AG04450 (cell line): ENCODE measurements around the gene MIP. TPM values are rescaled to one million over a fixed set of nuclear protein-coding genes. Genes with fewer than 3 reads are reported as not detected.

Experiments
- CTCF ChIA-PET: fragments of 300-600, 350-600 bp; formaldehyde crosslinking; extraction: SDS; loops from one replicate; lab custom pipeline; 2022; ENCODE audit warnings: antibody characterized with exemption, inconsistent platforms; lab: Charles Lee
- POLR2A ChIA-PET: fragments of 350-600 bp; formaldehyde crosslinking; extraction: SDS; loops from one replicate; lab custom pipeline; 2021; ENCODE audit warnings: antibody characterized with exemption, inconsistent platforms; lab: Yijun Ruan, JAX
- DNase-seq: peaks from one replicate; pipeline ENCODE4 v3.0.0-alpha.2; 2011; ENCODE audit warnings: low read depth, low spot score
- H3K27ac ChIP-seq: one replicate; pipeline ENCODE4 v1.5.1; 2012; ENCODE audit warnings: low read depth, low read length, control low read depth
- H3K27me3 ChIP-seq: one replicate; pipeline ENCODE4 v1.6.0; 2012; ENCODE audit warnings: low read length; ENCODE audit not compliant: control insufficient read depth, insufficient read depth
- H3K4me3 ChIP-seq: 2 replicates; pipeline ENCODE4 v1.5.1; 2011; ENCODE audit warnings: mild to moderate bottlenecking, low read depth, low read length, control low read depth
- H3K9me3 ChIP-seq: 2 replicates; pipeline ENCODE4 v1.5.1; 2012; ENCODE audit warnings: low read length; ENCODE audit not compliant: control insufficient read depth, insufficient read depth
- CTCF ChIP-seq: IDR thresholded peaks from 2 replicates; pipeline ENCODE4 v1.5.1; 2011; ENCODE audit warnings: low read depth, low read length, control low read depth, inconsistent platforms
- polyA plus RNA-seq: library from polyadenylated mRNA; depleted of rRNA; stranded (reverse); fragments of >200 nt; gene quantifications from 2 replicates; pipeline ENCODE4 v1.2.3, GENCODE V29; 2011

Gene MIP
- polyA plus RNA-seq, 1 experiment, result not detected

- Histone ChIP-seq H3K27me3 (no peaks in the 10 kb centered on the region), H3K9me3 (no peaks in the 10 kb centered on the region), H3K27ac (no peak overlapping the region), H3K4me3 (no peak overlapping the region)
- no peak for TF ChIP-seq CTCF
- CTCF ChIA-PET, result interaction anchor here (0.6 to 1.3 kb wide), 7 partner anchors 24 to 272 kb away, joined by 3 to 4 read pairs (median 3); partner anchors contain the start of genes CNPY2, SMARCC2 and STAT2
- POLR2A ChIA-PET, result interaction anchor here (0.6 kb wide), 1 partner anchor 266 kb away, joined by 3 read pairs; no protein-coding TSS in a partner anchor
- DNase-seq, result no peak
Observed at GRCh38 chr12:56461235-56462159, 7.0 kb upstream of the MIP start.

GRCh38 chr12:56457817-56458216 lies 3.4 kb upstream of the MIP start:
- no peak for DNase-seq
- Histone ChIP-seq H3K9me3 (no peaks in the 10 kb centered on the region), H3K27ac (no peak overlapping the region), H3K4me3 (no peak overlapping the region), H3K27me3 (peaks cover 20% of the 10 kb centered on the region)
- TF ChIP-seq CTCF, result no peak
- ChIA-PET POLR2A (interaction anchor here (0.6 kb wide), 1 partner anchor 237 kb away, joined by 3 read pairs; no protein-coding TSS in a partner anchor), CTCF (interaction anchor here (0.6 kb wide), 1 partner anchor 285 kb away, joined by 6 read pairs; no protein-coding TSS in a partner anchor)

GRCh38 chr12:56451147-56451546 lies 3.3 kb downstream of the MIP start:
- TF ChIP-seq CTCF, result no peak
- ChIA-PET POLR2A (no interaction called here), CTCF (interaction anchor here (0.6 to 3.4 kb wide), 4 partner anchors 13 to 185 kb away, joined by 3 to 24 read pairs (median 4); no protein-coding TSS in a partner anchor)
- Histone ChIP-seq H3K9me3 (no peaks in the 10 kb centered on the region), H3K27me3 (peaks cover 20% of the 10 kb centered on the region), H3K27ac (no peak overlapping the region), H3K4me3 (no peak overlapping the region)
- no peak for DNase-seq

- ChIA-PET CTCF (interaction anchor here (0.6 to 3.4 kb wide), 3 partner anchors 14 to 186 kb away, joined by 3 to 24 read pairs (median 4); no protein-coding TSS in a partner anchor), POLR2A (interaction anchor here (1.0 to 2.0 kb wide), 3 partner anchors 91 to 134 kb away, joined by 5 to 18 read pairs (median 8); partner anchors contain the start of genes CNPY2, PAN2 and STAT2)
- DNase-seq, result no peak
- no peak for TF ChIP-seq CTCF
- Histone ChIP-seq H3K4me3 (no peak overlapping the region), H3K27me3 (peaks cover 20% of the 10 kb centered on the region), H3K9me3 (no peaks in the 10 kb centered on the region), H3K27ac (no peak overlapping the region)
Observed at GRCh38 chr12:56450241-56450640, 4.2 kb downstream of the MIP start.

GRCh38 chr12:56449622-56449984 lies 4.9 kb downstream of the MIP start:
- no peak for TF ChIP-seq CTCF
- CTCF ChIA-PET, result interaction anchor here (1.1 to 3.4 kb wide), 2 partner anchors 15 to 187 kb away, joined by 5 to 24 read pairs; no protein-coding TSS in a partner anchor
- Histone ChIP-seq H3K9me3 (no peaks in the 10 kb centered on the region), H3K4me3 (peak overlapping the region; percentile 83), H3K27me3 (peaks cover 14% of the 10 kb centered on the region), H3K27ac (no peak overlapping the region)
- POLR2A ChIA-PET, result interaction anchor here (0.6 to 2.0 kb wide), 6 partner anchors 15 to 191 kb away, joined by 3 to 18 read pairs (median 5); partner anchors contain the start of genes ANKRD52, CNPY2, PAN2 and STAT2
- no peak for DNase-seq
